ENCODE data around the gene BCHE.
"Not testable (repeated sequence)": the region's sequence is repeated elsewhere in the genome, so short reads cannot be mapped to it uniquely, and the experiment has no call there.

The BCHE gene

GRCh38 chr3:165815682-165816081 lies 21.5 kb downstream of the BCHE start:
- DNase-seq, result no peak

- no peak for DNase-seq
Observed at GRCh38 chr3:165814380-165814779, 22.8 kb downstream of the BCHE start.

- not testable (repeated sequence) for DNase-seq
Observed at GRCh38 chr3:165807937-165808336, 29.3 kb downstream of the BCHE start.

GRCh38 chr3:165805946-165806561 lies 31.2 kb downstream of the BCHE start:
- DNase-seq, result no peak

- no peak for DNase-seq
Observed at GRCh38 chr3:165803471-165803870, 33.8 kb downstream of the BCHE start.

- DNase-seq, result no peak
Observed at GRCh38 chr3:165800970-165801369, 36.3 kb downstream of the BCHE start.

- no peak for DNase-seq
Observed at GRCh38 chr3:165799026-165799425, 38.2 kb downstream of the BCHE start.

GRCh38 chr3:165797551-165797950 lies 39.7 kb downstream of the BCHE start:
- no peak for DNase-seq

- DNase-seq, result no peak
Observed at GRCh38 chr3:165796701-165797100, 40.5 kb downstream of the BCHE start.

- DNase-seq, result no peak
Observed at GRCh38 chr3:165788531-165788930, 48.7 kb downstream of the BCHE start.

GRCh38 chr3:165786013-165786412 lies 51.2 kb downstream of the BCHE start:
- no peak for DNase-seq

- DNase-seq, result no peak
Observed at GRCh38 chr3:165784337-165784736, 52.9 kb downstream of the BCHE start.

GRCh38 chr3:165783383-165783782 lies 53.8 kb downstream of the BCHE start:
- DNase-seq, result no peak

GRCh38 chr3:165778891-165779290 lies 58.3 kb downstream of the BCHE start:
- DNase-seq, result no peak

GRCh38 chr3:165778456-165778855 lies 58.8 kb downstream of the BCHE start:
- no peak for DNase-seq

GRCh38 chr3:165775824-165776223 lies 61.4 kb downstream of the BCHE start:
- DNase-seq, result no peak

- no peak for DNase-seq
Observed at GRCh38 chr3:165770781-165771180, 66.4 kb downstream of the BCHE start.

- no peak for DNase-seq
Observed at GRCh38 chr3:165768680-165769079, 68.5 kb downstream of the BCHE start.

GRCh38 chr3:165759041-165759440 lies 78.2 kb downstream of the BCHE start:
- no peak for DNase-seq

- no peak for DNase-seq
Observed at GRCh38 chr3:165755571-165755970, 81.7 kb downstream of the BCHE start.

GRCh38 chr3:165754219-165755007 lies 82.8 kb downstream of the BCHE start:
- no peak for DNase-seq

GRCh38 chr3:165753560-165753959 lies 83.7 kb downstream of the BCHE start:
- DNase-seq, result no peak

GRCh38 chr3:165751637-165752036 lies 85.6 kb downstream of the BCHE start:
- DNase-seq, result no peak

GRCh38 chr3:165749821-165750220 lies 87.4 kb downstream of the BCHE start:
- DNase-seq, result no peak

GRCh38 chr3:165749241-165749640 lies 88.0 kb downstream of the BCHE start:
- no peak for DNase-seq

Data from CD4-positive, alpha-beta T cell treated with Interleukin-6 for 4 hours (primary cell).